HepG2 (cell line): Measurements from ENCODE around the gene PTPN18. TPM values are rescaled to one million over a fixed set of nuclear protein-coding genes. Genes with fewer than 3 reads are reported as not detected.

Experiments
- BHLHE40 ChIP-seq: IDR thresholded peaks from 2 replicates; pipeline ENCODE4 v1.6.1; 2011; ENCODE audit warnings: low read length, improper control_type of control experiment
- E2F5 ChIP-seq: sonication (generic); formaldehyde crosslinking; conservative IDR thresholded peaks from 2 replicates; pipeline ENCODE4 v1.4.0; 2020; ENCODE audit warnings: missing genetic modification reagents
- FIP1L1 ChIP-seq: fragments of 200-400 bp; formaldehyde crosslinking; IDR thresholded peaks from 2 replicates; pipeline ENCODE4 v1.6.1; 2018; ENCODE audit warnings: low read depth, mild to moderate bottlenecking, low read length, moderate library complexity, borderline replicate concordance; ENCODE audit not compliant: insufficient read depth
- ISL2 ChIP-seq: sonication (generic); formaldehyde crosslinking; IDR thresholded peaks from 2 replicates; pipeline ENCODE4 v1.5.0; 2020; ENCODE audit warnings: missing genetic modification reagents
- PHF5A ChIP-seq: IDR thresholded peaks from one replicate; pipeline ENCODE4 v1.6.1; 2018; ENCODE audit warnings: low read depth, missing genetic modification reagents; ENCODE audit not compliant: unreplicated experiment
- RBAK ChIP-seq: sonication (generic); formaldehyde crosslinking; IDR thresholded peaks from 2 replicates; pipeline ENCODE4 v1.5.1; 2020; ENCODE audit warnings: mild to moderate bottlenecking, missing genetic modification reagents
- TMF1 ChIP-seq: sonication (generic); formaldehyde crosslinking; IDR thresholded peaks from 2 replicates; pipeline ENCODE4 v1.8.1; 2022; ENCODE audit warnings: low read depth, missing genetic modification reagents
- ZNF253 ChIP-seq: sonication (generic); formaldehyde crosslinking; IDR thresholded peaks from 2 replicates; pipeline ENCODE4 v1.8.0; 2022; ENCODE audit warnings: mild to moderate bottlenecking, missing genetic modification reagents, borderline replicate concordance
- ZNF281 ChIP-seq: sonication (generic); formaldehyde crosslinking; IDR thresholded peaks from 2 replicates; pipeline ENCODE4 v1.4.0; 2020; ENCODE audit warnings: missing genetic modification reagents, borderline replicate concordance
- ZNF605 ChIP-seq: sonication (generic); formaldehyde crosslinking; IDR thresholded peaks from 2 replicates; pipeline ENCODE4 v1.8.0; 2022; ENCODE audit warnings: mild to moderate bottlenecking, missing genetic modification reagents
- ZNF609 ChIP-seq: sonication (generic); formaldehyde crosslinking; IDR thresholded peaks from 2 replicates; pipeline ENCODE4 v1.4.0; 2020; ENCODE audit warnings: mild to moderate bottlenecking, missing genetic modification reagents, borderline replicate concordance
- ZNF646 ChIP-seq: sonication (generic); formaldehyde crosslinking; IDR thresholded peaks from 2 replicates; pipeline ENCODE4 v1.9.0; 2021; ENCODE audit warnings: mild to moderate bottlenecking, missing genetic modification reagents
- polyA plus RNA-seq, 8 experiments: library from polyadenylated mRNA; depleted of rRNA in 3 of 8; stranded (reverse) in 7 of 8; unstranded in 1 of 8; fragments of >200 nt; fragmentation: Illumina TruSeq in 4 of 8; extraction: Trizol in 4 of 8; gene quantifications; 2 replicates each; pipeline versions ENCODE4 v1.2.1 to v1.2.3, GENCODE V29; 2011 to 2016; ENCODE audit warnings: low read depth in 4 of 8, missing spikeins in 1 of 8, mixed read lengths in 1 of 8; ENCODE audit not compliant: insufficient read depth in 1 of 8
- total RNA-seq, 5 experiments: library from RNA; depleted of rRNA; stranded (reverse); fragments of >200 nt; fragmentation: Illumina TruSeq; extraction: Trizol; gene quantifications; 2 replicates each; pipeline ENCODE4 v1.2.3, GENCODE V29; 2016; ENCODE audit warnings: low read depth in 1 of 5

PTPN18 gene
- total and polyA plus RNA-seq, 2 of the 13 experiments (the other 11 are each of a cell fraction or from before 2014, with no cell fraction given) = 14.8 to 39.6 TPM

- TF ChIP-seq ZNF609 (CRISPR knock-in tag) = 0 out of 2 replicates have a peak, but pooled peaks have one; percentile 13
- no peak for TF ChIP-seq ISL2
- no peak for TF ChIP-seq FIP1L1
- no peak for TF ChIP-seq ZNF646 (CRISPR knock-in tag)
- TF ChIP-seq ZNF281 (CRISPR knock-in tag) = no peak
- no peak for TF ChIP-seq BHLHE40
- TF ChIP-seq E2F5 (CRISPR knock-in tag) = no peak
- no peak for TF ChIP-seq TMF1 (CRISPR knock-in tag)
- TF ChIP-seq ZNF605 = no peak
- TF ChIP-seq RBAK = no peak
- TF ChIP-seq PHF5A (CRISPR knock-in tag) = no peak
- TF ChIP-seq ZNF253 = no peak
Measured at GRCh38 chr2:130342020-130342532, 13.8 kb upstream of the PTPN18 start (continued).
